ENCODE data around the gene NOC2L.

The NOC2L gene

GRCh38 chr1:958823-959730, at the start of gene NOC2L:
TSS of gene NOC2L (minus strand) at chr1:959256. CDS start at chr1:959240, 16 bp downstream.
- peak within 1 kb of the TSS; percentile 79 for H3K4me2 ChIP-seq (ENCODE audit: low read length)
- peaks cover 28% of the 10 kb centered on the region for H3K4me1 ChIP-seq (ENCODE audit: insufficient read depth, low read length, severe bottlenecking)
- peaks cover 31% of the 10 kb centered on the region for H3K36me3 ChIP-seq (ENCODE audit: insufficient read depth, low read length)
- no peaks in the 10 kb centered on the region for H3K9me3 ChIP-seq (ENCODE audit: low read length)
- H3K27ac ChIP-seq (ENCODE audit: low read depth, low read length, poor library complexity, severe bottlenecking): no peak within 1 kb of the TSS
- H3K9me2 ChIP-seq (ENCODE audit: low read depth, low read length): no peaks in the 10 kb centered on the region
- TF ChIP-seq CTCF (IDR thresholded peaks at IDR 0.05; ENCODE audit: low read length) (no peak), EZH2 (IDR thresholded peaks at IDR 0.05; ENCODE audit: borderline replicate concordance, low read length) (no peak)
- no peaks in the 10 kb centered on the region for H3F3A ChIP-seq (ENCODE audit: insufficient read depth, low read length)
- peak within 1 kb of the TSS; percentile 87 for H3K9ac ChIP-seq (ENCODE audit: low read length)
- H3K4me3 ChIP-seq (ENCODE audit: low read depth, low read length, poor library complexity, severe bottlenecking): peak within 1 kb of the TSS; percentile 98
- H3K79me2 ChIP-seq (ENCODE audit: insufficient read depth, low read length): peaks cover 12% of the 10 kb centered on the region
- H4K20me1 ChIP-seq (ENCODE audit: insufficient read depth, low read length): no peaks in the 10 kb centered on the region
- H2AFZ ChIP-seq (ENCODE audit: low read length): peak within 1 kb of the TSS; percentile 74; the same call in 1 of the 2 replicates
- H3K27me3 ChIP-seq (ENCODE audit: insufficient read depth, low read length): no peaks in the 10 kb centered on the region

DNA sequence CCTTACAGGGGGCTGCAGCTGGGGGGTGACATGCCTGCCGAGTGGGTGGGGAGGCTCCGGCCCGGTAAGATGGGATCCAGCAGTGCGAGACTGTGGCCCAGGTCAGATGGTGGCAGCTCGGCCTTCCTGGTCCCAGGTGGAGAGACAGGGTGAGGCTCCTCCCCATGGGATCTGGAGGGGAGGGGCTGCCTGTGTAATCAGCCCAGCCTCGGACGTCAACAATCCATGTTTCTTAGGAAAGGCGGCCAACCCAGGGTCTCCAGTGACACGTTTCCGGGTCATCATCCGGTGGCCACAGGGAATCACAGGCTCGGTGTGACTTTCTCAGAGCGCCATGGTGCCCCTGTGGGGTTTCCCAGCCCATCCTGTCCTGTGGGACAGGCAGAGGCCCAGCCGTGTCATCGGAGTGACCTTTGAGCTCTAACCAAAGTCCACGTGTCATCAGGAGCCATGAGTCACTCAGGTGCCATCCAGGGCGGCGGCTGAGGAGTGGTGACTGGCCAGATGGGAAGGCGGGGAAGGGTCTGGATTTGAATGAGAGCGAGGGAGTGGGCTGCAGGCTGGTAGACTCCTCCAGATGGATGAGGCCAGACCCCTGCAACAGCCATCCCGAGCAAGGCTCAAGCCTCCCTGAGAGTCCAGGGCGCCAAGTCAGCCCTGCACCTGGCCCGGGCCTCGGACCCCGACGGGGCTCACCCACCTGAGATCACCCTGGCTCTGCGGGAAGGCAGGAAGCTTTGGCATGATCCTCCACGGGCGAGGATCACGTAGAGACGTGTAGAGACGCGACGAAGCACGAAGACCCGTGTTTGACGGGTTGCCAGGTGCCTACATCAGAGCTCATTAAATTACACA, 47.5 kb upstream of the NOC2L start:
- Histone ChIP-seq H3K9me2 (ENCODE audit: low read depth, low read length) (no peaks in the 10 kb centered on the region), H3K36me3 (ENCODE audit: insufficient read depth, low read length) (no peaks in the 10 kb centered on the region; the same call in 1 of the 2 replicates), H3K79me2 (ENCODE audit: insufficient read depth, low read length) (no peaks in the 10 kb centered on the region), H3K9ac (ENCODE audit: low read length) (no peak overlapping the region), H3K9me3 (ENCODE audit: low read length) (no peaks in the 10 kb centered on the region), H3F3A (ENCODE audit: insufficient read depth, low read length) (no peaks in the 10 kb centered on the region), H3K4me1 (ENCODE audit: insufficient read depth, low read length, severe bottlenecking) (no peaks in the 10 kb centered on the region), H3K4me3 (ENCODE audit: low read depth, low read length, poor library complexity, severe bottlenecking) (no peak overlapping the region), H3K27ac (ENCODE audit: low read depth, low read length, poor library complexity, severe bottlenecking) (no peak overlapping the region), H3K4me2 (ENCODE audit: low read length) (no peak overlapping the region), H4K20me1 (ENCODE audit: insufficient read depth, low read length) (no peaks in the 10 kb centered on the region), H3K27me3 (ENCODE audit: insufficient read depth, low read length) (peaks cover 16% of the 10 kb centered on the region; the same call in 1 of the 2 replicates), H2AFZ (ENCODE audit: low read length) (no peak overlapping the region)
- no peak for TF ChIP-seq CTCF (IDR thresholded peaks at IDR 0.05; ENCODE audit: low read length)
- TF ChIP-seq EZH2 (IDR thresholded peaks at IDR 0.05; ENCODE audit: borderline replicate concordance, low read length): no peak

DNA sequence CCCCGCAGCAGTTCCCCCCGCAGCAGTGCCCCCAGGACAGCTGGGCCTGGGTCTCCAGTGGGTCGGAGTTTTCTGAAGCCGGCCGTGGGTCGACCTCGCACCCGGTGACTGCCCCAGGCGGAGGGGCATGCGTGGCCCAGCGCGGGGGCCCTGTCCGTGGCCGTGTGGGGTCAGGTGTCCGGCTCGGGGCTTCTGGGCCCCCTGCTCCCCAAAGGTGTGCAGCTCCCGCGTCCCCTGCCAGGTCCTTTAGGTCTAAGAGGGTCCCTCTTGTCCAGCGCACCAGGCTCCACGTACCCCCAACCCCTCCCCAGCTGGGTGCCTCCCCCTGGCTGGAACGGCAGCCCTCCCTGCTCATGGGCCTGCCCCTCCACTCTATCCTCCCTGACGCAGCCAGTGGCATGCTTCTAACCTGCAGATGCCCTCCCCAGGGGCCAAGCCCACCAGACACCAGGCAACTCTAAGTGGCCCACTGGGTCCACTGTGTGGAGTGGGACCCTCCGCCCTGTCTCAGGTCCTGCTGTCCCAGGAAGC, 46.8 kb upstream of the NOC2L start:
- no peak overlapping the region for H3K27ac ChIP-seq (ENCODE audit: low read depth, low read length, poor library complexity, severe bottlenecking)
- no peak overlapping the region for H3K9ac ChIP-seq (ENCODE audit: low read length)
- H3K36me3 ChIP-seq (ENCODE audit: insufficient read depth, low read length): no peaks in the 10 kb centered on the region

More for the DNA sequence above, 46.8 kb upstream of the NOC2L start:
- H4K20me1 ChIP-seq (ENCODE audit: insufficient read depth, low read length): no peaks in the 10 kb centered on the region
- no peak overlapping the region for H3K4me3 ChIP-seq (ENCODE audit: low read depth, low read length, poor library complexity, severe bottlenecking)
- no peak overlapping the region for H3K4me2 ChIP-seq (ENCODE audit: low read length)
- no peaks in the 10 kb centered on the region for H3K79me2 ChIP-seq (ENCODE audit: insufficient read depth, low read length)
- no peaks in the 10 kb centered on the region for H3K9me2 ChIP-seq (ENCODE audit: low read depth, low read length)
- no peak overlapping the region for H2AFZ ChIP-seq (ENCODE audit: low read length)
- no peaks in the 10 kb centered on the region for H3F3A ChIP-seq (ENCODE audit: insufficient read depth, low read length)
- H3K9me3 ChIP-seq (ENCODE audit: low read length): no peaks in the 10 kb centered on the region
- H3K27me3 ChIP-seq (ENCODE audit: insufficient read depth, low read length): peaks cover 16% of the 10 kb centered on the region; the same call in 1 of the 2 replicates
- TF ChIP-seq EZH2 (IDR thresholded peaks at IDR 0.05; ENCODE audit: borderline replicate concordance, low read length): no peak
- no peak for TF ChIP-seq CTCF (IDR thresholded peaks at IDR 0.05; ENCODE audit: low read length)
- no peaks in the 10 kb centered on the region for H3K4me1 ChIP-seq (ENCODE audit: insufficient read depth, low read length, severe bottlenecking)

Data from OCI-LY1 (cell line).